WTC11 (cell line): ENCODE results near the gene CHRNG. TPM values are rescaled to one million over a fixed set of nuclear protein-coding genes. Genes with fewer than 3 reads are reported as not detected.

Experiments used
- ATAC-seq: fragments of 200-7000 bp; cut with Tn5 transposase; 2 replicates; pipeline ENCODE4 v1.10.0; 2021; ENCODE audit warnings: mild to moderate bottlenecking, moderate library complexity
- CTCF ChIA-PET: fragments of 300-600 bp; sonication (Branson Sonifier 250); formaldehyde crosslinking; loops from one replicate; lab custom pipeline; 2021; ENCODE audit warnings: antibody characterized with exemption; lab: Charles Lee
- POLR2A ChIA-PET: fragments of 350-600 bp; sonication (Branson Sonifier 250); formaldehyde crosslinking; loops from one replicate; lab custom pipeline; 2021; ENCODE audit warnings: antibody characterized with exemption; lab: Charles Lee
- DNase-seq: peaks from one replicate; pipeline ENCODE4 v3.0.0; 2021; ENCODE audit warnings: low spot score
- H3K27ac Mint-ChIP-seq: 2 replicates; pipeline ENCODE4 v1.8.0; 2021; ENCODE audit warnings: mixed read lengths
- H3K27me3 Mint-ChIP-seq: 2 replicates; pipeline ENCODE4 v1.8.0; 2021; ENCODE audit warnings: low read depth, mild to moderate bottlenecking, moderate library complexity, mixed read lengths
- H3K36me3 Mint-ChIP-seq: 2 replicates; pipeline ENCODE4 v1.8.0; 2021; ENCODE audit warnings: mixed read lengths
- H3K4me1 Mint-ChIP-seq: 2 replicates; pipeline ENCODE4 v1.8.0; 2022; ENCODE audit warnings: mixed read lengths
- H3K4me3 Mint-ChIP-seq: 2 replicates; pipeline ENCODE4 v1.8.0; 2021; ENCODE audit warnings: mild to moderate bottlenecking, moderate library complexity, mixed read lengths
- H3K9me3 Mint-ChIP-seq: 2 replicates; pipeline ENCODE4 v1.8.0; 2021; ENCODE audit warnings: mixed read lengths
- FOXP1 ChIP-seq: sonication (generic); formaldehyde crosslinking; IDR thresholded peaks from 2 replicates; pipeline ENCODE4 v1.8.0; 2022; ENCODE audit warnings: missing genetic modification reagents, mild to moderate bottlenecking, moderate library complexity, borderline replicate concordance
- GABPB1 ChIP-seq: sonication (generic); formaldehyde crosslinking; IDR thresholded peaks from 2 replicates; pipeline ENCODE4 v1.8.1; 2023; ENCODE audit warnings: mild to moderate bottlenecking, missing genetic modification reagents
- NFATC4 ChIP-seq: fragments of 250-450 bp; sonication (Bioruptor Pico); IDR thresholded peaks from 2 replicates; pipeline ENCODE4 v1.9.0; 2021; ENCODE audit warnings: mild to moderate bottlenecking
- OVOL2 ChIP-seq: fragments of 250-450 bp; sonication (Bioruptor Pico); IDR thresholded peaks from 2 replicates; pipeline ENCODE4 v1.9.0; 2021; ENCODE audit warnings: mild to moderate bottlenecking, borderline replicate concordance
- SOX15 ChIP-seq: fragments of 250-450 bp; sonication (Bioruptor Pico); IDR thresholded peaks from 2 replicates; pipeline ENCODE4 v1.9.0; 2021; ENCODE audit warnings: mild to moderate bottlenecking
- TCF7 ChIP-seq: sonication (generic); formaldehyde crosslinking; IDR thresholded peaks from 2 replicates; pipeline ENCODE4 v1.8.0; 2022; ENCODE audit warnings: mild to moderate bottlenecking, low read depth, missing genetic modification reagents, moderate library complexity
- ZNF121 ChIP-seq: sonication (generic); formaldehyde crosslinking; IDR thresholded peaks from 2 replicates; pipeline ENCODE4 v1.8.0; 2023; ENCODE audit warnings: missing genetic modification reagents
- ZNF263 ChIP-seq: sonication (generic); formaldehyde crosslinking; IDR thresholded peaks from 2 replicates; pipeline ENCODE4 v1.8.1; 2022; ENCODE audit warnings: low read depth, mild to moderate bottlenecking, moderate library complexity, missing genetic modification reagents
- ZNF423 ChIP-seq: fragments of 250-450 bp; sonication (Bioruptor Pico); IDR thresholded peaks from 2 replicates; pipeline ENCODE4 v2.1.2; 2022; ENCODE audit warnings: mild to moderate bottlenecking, moderate library complexity
- total RNA-seq: library from RNA; stranded (reverse); gene quantifications from 3 replicates; pipeline ENCODE4 v1.2.3, GENCODE V29; 2021
- TF ChIP-seq, protein P1 (sequence below): fragments of 250-450 bp; sonication (Bioruptor Pico); IDR thresholded peaks from 2 replicates; pipeline ENCODE4 v1.9.0; 2021; ENCODE audit warnings: mild to moderate bottlenecking
- TF ChIP-seq, protein P2 (sequence below): sonication (generic); formaldehyde crosslinking; IDR thresholded peaks from 2 replicates; pipeline ENCODE4 v1.8.1; 2023; ENCODE audit warnings: mild to moderate bottlenecking, missing genetic modification reagents

Gene CHRNG
- total RNA-seq, 1 experiment from 2014 or later, result 0.20 TPM

DNA sequence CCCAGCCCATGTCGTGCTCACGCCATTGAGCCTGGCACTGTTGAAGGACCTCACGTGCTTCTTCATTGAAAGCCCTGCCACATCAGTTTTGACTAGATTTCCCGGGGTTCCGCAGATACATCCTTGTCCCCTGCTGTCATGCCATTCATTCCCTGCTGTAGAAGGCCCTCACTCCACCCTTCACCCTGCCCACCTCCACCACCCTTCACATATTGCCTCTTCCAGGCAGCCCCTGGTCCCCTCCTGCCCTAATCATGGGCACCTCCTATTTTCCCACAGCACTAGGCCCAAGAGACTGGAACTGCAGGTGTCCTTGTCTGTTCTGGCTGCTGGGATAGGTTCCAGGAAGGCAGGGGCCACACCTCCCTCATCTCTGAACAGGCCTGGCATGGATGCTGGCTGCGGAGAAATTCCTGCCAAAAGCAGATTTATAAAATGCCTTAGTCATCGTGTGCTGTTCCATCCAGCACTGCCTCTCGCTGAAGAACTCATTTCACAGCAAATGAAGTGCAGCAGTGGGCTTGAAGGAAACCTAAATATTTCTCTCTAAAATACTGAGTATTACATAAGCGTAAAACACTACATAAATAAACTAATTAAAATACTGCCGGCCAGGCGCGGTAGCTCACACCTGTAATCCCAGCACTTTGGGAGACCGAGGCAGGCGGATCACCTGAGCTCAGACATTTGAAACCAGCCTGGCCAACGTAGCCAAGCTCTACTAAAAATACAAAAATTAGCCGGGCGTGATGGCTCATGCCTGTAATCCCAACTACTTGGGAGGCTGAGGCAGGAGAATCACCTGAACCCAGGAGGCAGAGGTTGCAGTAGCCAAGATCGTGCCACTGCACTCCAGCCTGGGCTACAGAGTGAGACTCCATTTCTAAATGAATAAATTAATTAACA is 49.4 kb downstream of the CHRNG start:
- Mint-ChIP-seq H3K4me3 (no peak overlapping the region), H3K27ac (no peak overlapping the region), H3K27me3 (no peaks in the 10 kb centered on the region; the same call in 1 of the 2 replicates), H3K4me1 (peaks cover 34% of the 10 kb centered on the region), H3K36me3 (peaks cover 8% of the 10 kb centered on the region), H3K9me3 (peaks cover 11% of the 10 kb centered on the region)
- ATAC-seq (no peak; the same call in 1 of the 2 replicates), DNase-seq (no peak)
- TF ChIP-seq ZNF121 (CRISPR knock-in tag) (no peak), ZNF263 (CRISPR knock-in tag) (no peak), TCF7 (CRISPR knock-in tag) (no peak), NFATC4 (CRISPR knock-in tag) (no peak), ZNF423 (CRISPR knock-in tag) (no peak), FOXP1 (CRISPR knock-in tag) (no peak)
- ChIA-PET POLR2A (no interaction called here), CTCF (interaction anchor here (1.1 to 1.7 kb wide), 2 partner anchors 22 to 26 kb away, joined by 4 to 5 read pairs; no protein-coding TSS in a partner anchor)

DNA sequence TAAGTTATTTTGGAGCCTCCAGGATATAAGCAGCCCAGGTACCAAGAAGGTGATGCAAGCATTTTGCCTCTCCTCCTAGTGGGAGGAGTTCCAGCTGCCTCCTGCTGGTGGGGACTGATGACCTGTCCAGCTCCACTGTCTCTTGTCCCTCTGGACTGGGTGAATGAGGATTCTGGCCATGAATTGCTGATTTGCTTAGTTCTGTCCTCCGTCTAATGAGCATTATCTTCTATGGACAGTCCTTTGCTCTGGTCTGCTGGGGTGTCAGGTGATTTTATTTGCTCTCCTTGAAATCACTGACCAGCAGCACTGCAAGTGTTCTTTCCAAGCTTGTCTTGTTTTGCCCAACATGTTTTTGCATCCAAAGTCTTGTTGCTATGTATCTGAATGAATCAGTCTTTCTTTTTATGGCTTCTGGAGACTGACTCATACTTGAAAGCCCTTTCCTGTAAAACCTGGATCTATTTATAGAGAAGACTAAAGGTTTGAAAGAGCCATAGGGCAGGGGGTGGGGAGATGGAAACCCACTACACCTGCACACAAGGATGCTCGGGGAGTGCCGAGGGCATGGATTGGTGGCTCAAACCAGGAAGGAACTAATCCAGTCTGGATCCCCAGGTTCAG is 53.4 kb downstream of the CHRNG start:
- Mint-ChIP-seq H3K4me3 (no peak overlapping the region), H3K9me3 (peaks cover 16% of the 10 kb centered on the region), H3K4me1 (peaks cover 19% of the 10 kb centered on the region), H3K27ac (no peak overlapping the region), H3K36me3 (peaks cover 4% of the 10 kb centered on the region; the same call in 1 of the 2 replicates), H3K27me3 (no peaks in the 10 kb centered on the region; the same call in 1 of the 2 replicates)
- ChIA-PET CTCF (interaction anchor here (1.0 to 1.6 kb wide), 3 partner anchors 12 to 61 kb away, joined by 3 to 5 read pairs (median 4); no protein-coding TSS in a partner anchor), POLR2A (no interaction called here)
- DNase-seq, result no peak
- no peak for ATAC-seq
- TF ChIP-seq, protein P1, sequence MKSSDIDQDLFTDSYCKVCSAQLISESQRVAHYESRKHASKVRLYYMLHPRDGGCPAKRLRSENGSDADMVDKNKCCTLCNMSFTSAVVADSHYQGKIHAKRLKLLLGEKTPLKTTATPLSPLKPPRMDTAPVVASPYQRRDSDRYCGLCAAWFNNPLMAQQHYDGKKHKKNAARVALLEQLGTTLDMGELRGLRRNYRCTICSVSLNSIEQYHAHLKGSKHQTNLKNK, result no peak
- TF ChIP-seq GABPB1 (CRISPR knock-in tag), result 0 out of 2 replicates have a peak, but pooled peaks have one; percentile 21

DNA sequence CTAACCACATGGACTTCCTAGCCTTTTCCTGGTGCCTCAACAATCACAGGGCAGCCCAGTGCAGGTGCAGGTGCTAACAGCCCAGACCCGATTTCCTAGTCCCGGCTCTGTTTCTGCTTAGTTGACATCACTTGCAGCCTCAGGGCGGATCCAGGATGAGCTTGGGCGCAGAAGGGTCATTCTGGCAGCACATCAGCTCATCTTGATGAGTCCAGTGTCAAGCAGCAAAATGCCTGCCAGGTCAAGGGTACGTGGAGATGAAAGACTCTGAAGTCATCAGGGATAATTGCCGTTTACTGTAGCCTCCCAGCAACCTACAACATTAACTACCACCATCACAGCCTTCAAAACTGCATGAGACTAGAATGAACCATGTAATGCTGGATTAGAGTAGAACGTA is 54.5 kb downstream of the CHRNG start:
- no peak overlapping the region for H3K27ac Mint-ChIP-seq
- ChIA-PET CTCF (no interaction called here), POLR2A (no interaction called here)
- H3K4me3 Mint-ChIP-seq, result no peak overlapping the region
- no peak for TF ChIP-seq OVOL2 (CRISPR knock-in tag)
- no peak for TF ChIP-seq NFATC4 (CRISPR knock-in tag)
- no peak for TF ChIP-seq SOX15 (CRISPR knock-in tag)
- TF ChIP-seq, protein P2, sequence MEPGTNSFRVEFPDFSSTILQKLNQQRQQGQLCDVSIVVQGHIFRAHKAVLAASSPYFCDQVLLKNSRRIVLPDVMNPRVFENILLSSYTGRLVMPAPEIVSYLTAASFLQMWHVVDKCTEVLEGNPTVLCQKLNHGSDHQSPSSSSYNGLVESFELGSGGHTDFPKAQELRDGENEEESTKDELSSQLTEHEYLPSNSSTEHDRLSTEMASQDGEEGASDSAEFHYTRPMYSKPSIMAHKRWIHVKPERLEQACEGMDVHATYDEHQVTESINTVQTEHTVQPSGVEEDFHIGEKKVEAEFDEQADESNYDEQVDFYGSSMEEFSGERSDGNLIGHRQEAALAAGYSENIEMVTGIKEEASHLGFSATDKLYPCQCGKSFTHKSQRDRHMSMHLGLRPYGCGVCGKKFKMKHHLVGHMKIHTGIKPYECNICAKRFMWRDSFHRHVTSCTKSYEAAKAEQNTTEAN (CRISPR knock-in tag), result no peak
- no peak for DNase-seq
- H3K36me3 Mint-ChIP-seq, result peaks cover 4% of the 10 kb centered on the region; the same call in 1 of the 2 replicates
- no peak for ATAC-seq
- peaks cover 16% of the 10 kb centered on the region for H3K9me3 Mint-ChIP-seq
- no peaks in the 10 kb centered on the region; the same call in 1 of the 2 replicates for H3K27me3 Mint-ChIP-seq
- peaks cover 13% of the 10 kb centered on the region for H3K4me1 Mint-ChIP-seq

Other genes with a start within 250 kb of the CHRNG start
- 0.14 to 0.20 TPM (median 0.14 TPM) in 3 replicates for gene ALPP, start 160.9 kb upstream of the CHRNG start, total RNA-seq
- 0.94 to 1.3 TPM (median 1.2 TPM) in 3 replicates for gene ALPG, start 132.8 kb upstream of the CHRNG start, total RNA-seq
- not detected in 3 replicates for gene ALPI, start 83.5 kb upstream of the CHRNG start, total RNA-seq
- 21.4 to 23.3 TPM (median 21.9 TPM) in 3 replicates for gene ECEL1, start 51.9 kb upstream of the CHRNG start, total RNA-seq
- not detected in 3 replicates for gene PRSS56, start 19.3 kb upstream of the CHRNG start, total RNA-seq
- 0.07 to 0.11 TPM in 2 of 3 replicates, not detected in the other for gene CHRND, start 13.5 kb upstream of the CHRNG start, total RNA-seq
- 5.2 to 9.0 TPM (median 6.1 TPM) in 3 replicates for gene TIGD1, start 10.9 kb downstream of the CHRNG start, total RNA-seq
- 90.6 to 97.8 TPM (median 95.9 TPM) in 3 replicates for gene EIF4E2, start 11.0 kb downstream of the CHRNG start, total RNA-seq
- 5.4 to 6.8 TPM (median 6.1 TPM) in 3 replicates for gene EFHD1, start 93.9 kb downstream of the CHRNG start, total RNA-seq
- gene GIGYF2, start 157.6 kb downstream of the CHRNG start, total RNA-seq, result 49.3 to 53.1 TPM (median 52.0 TPM) in 3 replicates
- gene KCNJ13, start 236.9 kb downstream of the CHRNG start, total RNA-seq, result not detected in 3 replicates